Stimulated activated CD4-positive, alpha-beta T cell treated with anti-CD3 and anti-CD28 coated beads, Interleukin-12 subunit alpha, Interleukin-12 subunit beta, amount 100 ng/mL, for 24 hours (primary cell): Measurements from ENCODE around the gene GNB5.
"Not testable (repeated sequence)": the region's sequence is repeated elsewhere in the genome, so short reads cannot be mapped to it uniquely, and the experiment has no call there.

Experiments
- DNase-seq, 2 experiments: peaks; one replicate each; pipeline ENCODE4 v3.0.0-alpha.2; 2020; ENCODE audit warnings: low read depth in 2 of 2

Gene GNB5

DNA sequence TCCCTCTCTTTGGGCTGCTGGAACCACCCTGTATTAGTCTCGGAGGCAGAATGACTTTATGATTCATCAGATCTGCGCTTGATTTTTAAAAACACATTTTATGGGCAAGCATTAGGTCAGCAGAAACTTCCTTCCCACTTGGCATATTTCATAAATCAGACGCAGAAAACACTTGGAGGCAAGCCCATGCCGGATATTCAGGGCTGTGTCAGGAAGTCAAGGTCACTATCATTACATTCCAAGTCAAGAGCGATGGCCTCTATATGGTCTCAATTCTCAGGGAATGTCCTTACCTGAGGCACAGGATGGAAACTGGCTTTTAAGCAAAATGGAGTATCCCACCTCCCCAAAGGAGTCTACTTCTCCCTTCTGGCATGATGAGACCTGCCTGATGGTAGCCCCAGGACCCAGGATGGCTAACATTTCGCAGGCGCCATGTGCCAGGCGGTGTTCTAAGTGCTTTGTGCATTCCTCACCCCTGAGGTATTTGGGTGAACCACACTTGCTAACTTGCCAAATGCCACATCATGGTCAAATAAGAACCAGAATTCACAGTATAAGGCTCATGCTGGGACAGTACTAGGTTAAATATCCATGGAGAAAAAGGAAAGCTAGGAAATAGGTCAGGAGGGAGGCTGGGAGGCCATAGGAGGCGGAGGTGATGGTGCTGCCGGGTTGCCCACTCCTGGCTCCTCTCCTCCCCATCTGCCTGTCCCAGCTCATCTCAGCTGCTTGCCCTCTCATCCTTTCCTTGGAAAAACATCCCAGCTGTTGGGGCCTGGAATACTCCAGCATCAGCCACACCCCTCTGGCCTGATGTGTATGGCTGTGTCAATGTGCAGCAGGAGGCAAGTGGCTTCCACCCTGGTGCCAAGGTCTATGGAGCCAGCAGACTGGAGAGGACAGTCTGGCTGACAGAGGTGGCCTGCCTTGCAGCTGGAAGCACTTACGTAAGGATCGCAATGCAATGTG, 97.4 kb downstream of the GNB5 start:
- DNase-seq = no peak

GRCh38 chr15:52093167-52093538, 98.0 kb downstream of the GNB5 start:
- no peak for DNase-seq

DNA sequence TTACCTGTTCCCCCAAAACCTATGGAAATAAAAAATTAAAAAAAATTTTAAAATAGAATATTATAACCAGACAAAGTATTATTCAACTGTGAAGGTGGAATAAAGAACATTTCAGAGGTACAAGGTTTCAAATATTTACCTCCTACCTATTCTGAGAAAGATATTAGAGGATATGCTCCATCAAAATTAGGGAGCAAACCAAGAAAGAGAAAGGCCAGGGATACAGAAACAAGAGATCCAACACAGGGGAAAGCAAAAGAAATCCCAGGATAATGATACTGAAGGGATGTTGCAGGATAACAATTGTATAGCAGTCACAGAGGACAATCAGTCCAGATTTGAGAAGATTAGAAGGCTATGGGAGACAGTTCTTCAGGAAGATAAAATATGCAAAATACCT, 101.0 kb downstream of the GNB5 start:
- no peak for DNase-seq

DNA sequence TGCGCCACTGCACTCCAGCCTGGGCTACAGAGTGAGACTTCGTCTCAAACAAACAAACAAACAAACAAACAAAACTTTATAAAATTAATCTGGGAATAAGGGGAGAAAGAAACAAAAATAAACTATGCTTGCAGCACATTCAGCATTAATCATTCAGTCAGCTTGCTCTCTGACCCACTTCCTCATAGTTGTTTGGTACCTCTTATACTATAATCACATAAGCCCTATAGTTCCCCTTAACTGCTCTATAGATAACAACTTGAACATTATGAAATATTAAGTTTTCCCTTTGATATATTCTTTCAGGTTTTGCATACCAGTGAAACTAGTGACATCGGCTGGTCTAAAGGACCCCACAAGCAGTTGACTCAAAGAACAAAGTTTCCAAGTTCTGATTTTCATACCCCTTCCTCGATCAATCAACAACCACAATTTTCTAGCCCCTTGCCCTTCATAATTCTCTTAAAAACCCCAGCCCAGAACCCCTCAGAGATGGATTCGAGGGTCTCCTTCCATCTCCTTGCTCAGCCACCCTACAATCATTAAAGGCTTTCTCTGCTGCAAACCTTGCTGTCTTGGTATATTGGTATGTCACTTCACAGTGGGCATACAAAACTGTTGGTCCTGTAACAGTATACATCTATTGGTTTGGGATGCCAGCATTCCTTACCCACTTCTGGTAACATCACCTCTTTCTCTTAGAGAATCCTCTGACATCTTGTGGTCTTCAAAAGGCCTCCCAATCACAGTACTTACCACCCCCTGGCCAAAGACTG, 105.0 kb downstream of the GNB5 start:
- no peak for DNase-seq

DNA sequence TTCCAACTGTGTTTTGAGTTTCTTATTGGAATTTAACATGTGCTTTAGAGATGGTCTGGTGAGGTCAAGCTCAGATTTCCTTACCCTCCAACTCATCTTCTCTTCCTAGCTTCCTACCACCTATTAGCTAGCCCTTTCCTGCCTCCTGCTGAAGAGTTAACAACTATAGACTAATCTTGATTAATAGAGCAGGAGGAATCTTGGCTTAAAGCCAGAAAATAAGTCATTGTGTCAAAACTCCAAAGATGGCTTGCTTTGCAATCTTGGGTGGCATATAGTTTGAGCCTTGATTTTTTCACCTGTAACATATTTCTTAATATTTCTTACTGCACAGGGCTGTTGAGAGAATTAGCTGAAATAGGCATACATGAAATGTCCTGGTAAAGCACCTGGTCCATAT, 105.9 kb downstream of the GNB5 start:
- DNase-seq = no peak

- no peak for DNase-seq
Observed at GRCh38 chr15:52083603-52084002, 107.6 kb downstream of the GNB5 start.

DNA sequence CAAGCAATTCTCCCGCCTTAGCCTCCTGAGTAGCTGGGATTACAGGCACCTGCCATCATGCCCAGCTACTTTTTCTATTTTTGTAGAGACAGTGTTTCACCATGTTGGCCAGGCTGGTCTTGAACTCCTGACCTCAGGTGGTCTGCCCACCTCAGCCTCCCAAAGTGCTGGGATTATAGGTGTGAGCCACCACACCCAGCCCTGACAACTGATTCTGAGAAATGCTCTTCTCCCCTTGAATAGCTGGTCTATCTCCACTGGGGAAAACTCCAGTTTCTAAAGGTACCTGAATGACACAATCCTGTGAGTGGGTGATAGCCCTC, 108.2 kb downstream of the GNB5 start:
- not testable (repeated sequence) for DNase-seq

DNA sequence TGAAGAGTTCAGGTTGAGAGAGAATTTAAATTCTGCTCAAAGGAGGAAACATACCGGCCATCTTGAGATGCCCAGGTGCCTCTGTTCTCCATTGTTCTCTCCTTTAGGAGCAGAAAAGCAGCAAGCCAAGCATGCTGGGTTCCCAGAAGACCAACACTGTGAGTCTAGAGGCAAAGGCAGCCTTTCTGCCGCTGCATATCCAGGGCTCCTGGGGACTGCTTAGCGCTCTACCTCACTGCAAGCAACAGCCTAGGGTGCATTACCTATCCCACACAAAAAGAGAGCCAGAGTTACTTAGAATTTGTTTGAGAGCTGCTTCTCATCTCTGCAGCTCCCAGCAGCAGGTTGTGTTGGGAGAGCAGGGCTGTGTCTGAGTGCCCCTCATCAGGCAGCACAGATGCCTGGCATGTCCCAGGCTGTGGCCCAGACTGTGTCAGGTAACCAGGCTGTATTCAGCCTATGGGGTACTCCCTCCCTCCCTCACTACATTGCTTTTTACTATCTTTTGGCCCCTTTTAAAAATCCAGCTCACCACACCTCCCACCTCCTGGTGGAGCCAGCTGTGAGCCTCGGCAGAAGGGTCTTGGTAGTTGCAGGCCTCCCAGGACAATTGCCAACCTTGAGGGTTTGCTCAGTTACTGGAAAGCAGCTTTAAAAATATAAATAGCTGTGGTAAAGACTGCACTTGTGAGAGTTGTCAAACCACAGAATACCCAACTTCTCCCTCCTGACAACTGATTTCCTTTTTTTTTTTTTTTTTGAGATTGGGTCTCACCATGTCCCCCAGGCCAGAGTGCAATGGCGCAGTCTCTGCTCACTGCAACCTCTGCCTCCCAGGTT, 108.8 kb downstream of the GNB5 start:
- no peak for DNase-seq

DNA sequence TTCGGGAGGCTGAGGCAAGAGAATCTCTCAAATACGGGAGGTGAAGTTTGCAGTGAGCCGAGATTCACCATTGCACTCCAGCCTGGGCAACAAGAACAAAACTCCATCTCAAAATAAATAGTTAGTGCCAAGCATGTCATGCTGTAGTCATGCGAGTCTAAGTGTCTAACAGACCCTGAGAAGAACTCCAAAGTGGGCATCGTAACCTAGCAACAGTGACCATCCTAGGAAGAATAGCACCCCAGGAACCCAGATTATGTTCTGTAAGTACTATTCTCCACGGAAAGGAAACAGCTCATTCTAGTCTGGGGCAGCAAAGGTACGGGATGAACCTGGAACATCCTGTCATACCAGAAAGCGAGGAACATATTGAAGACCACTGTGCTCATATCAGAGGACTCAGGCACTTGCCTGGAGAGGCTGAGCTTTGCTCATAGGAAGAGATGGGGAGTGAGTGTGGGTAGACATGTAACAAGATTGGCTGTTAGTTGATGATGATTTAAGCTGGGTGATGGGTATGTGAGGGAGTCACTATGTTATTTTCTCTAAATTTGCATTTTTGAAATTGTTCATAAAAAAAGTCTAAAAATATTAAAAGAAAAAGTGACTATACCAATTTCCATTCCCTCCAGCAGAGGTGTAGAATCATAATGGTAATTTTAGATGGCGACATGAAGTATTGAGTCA, 110.3 kb downstream of the GNB5 start:
- DNase-seq = no peak

DNA sequence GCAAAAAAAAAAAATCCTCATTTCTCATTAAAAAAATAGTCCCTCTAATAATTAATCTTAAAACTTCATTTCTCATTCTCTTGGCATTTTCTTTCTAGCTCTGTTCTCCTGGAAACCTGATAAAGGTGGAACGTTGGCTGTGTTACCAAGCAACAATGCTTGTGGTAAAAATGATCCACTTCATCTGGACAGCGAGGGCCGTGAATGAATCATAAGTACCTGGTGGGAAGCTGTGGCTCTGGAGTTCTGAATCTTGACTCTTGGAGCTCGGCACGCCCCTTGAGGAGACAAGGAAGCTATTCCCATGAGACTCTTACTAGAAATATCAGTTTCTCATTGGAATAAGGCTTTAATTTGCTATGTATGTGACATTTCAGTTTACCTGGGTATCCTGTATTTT, 111.2 kb downstream of the GNB5 start:
- DNase-seq = no peak

- DNase-seq = peak; percentile 56 to 87
Observed at GRCh38 chr15:52078876-52079700, 112.1 kb downstream of the GNB5 start.

DNA sequence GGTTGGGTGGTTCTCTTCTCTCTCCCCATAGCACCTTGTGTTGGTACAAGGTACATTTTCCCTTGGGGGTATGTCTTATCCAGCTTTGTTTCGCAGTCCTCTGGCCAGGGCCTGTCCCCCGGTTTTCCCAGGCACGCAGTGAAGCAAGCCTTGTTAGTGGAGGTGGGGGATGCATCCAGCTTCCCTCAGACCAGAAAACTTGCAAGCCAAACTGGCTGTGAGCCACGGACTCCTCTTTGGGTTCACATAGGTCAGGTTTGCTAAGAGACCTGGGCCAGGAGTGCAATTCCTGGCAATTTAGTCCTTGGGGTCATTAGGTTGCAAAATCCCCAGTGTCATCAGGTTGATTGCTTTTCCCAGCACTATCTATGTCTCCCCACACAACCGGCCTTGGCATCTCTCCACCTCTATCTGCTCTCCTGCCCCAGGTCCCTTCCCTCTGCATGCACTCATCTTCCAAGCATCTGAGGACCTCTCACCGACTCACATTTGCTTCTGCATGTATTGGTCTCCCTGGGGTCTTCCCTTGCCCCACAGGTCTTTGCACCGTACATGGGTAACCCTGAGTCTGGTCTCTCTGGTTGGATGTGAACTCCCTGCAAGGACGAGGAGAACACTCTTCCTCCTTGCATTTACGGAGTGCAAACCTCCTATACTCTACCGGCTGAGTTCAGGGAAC, 112.9 kb downstream of the GNB5 start:
- no peak for DNase-seq

DNA sequence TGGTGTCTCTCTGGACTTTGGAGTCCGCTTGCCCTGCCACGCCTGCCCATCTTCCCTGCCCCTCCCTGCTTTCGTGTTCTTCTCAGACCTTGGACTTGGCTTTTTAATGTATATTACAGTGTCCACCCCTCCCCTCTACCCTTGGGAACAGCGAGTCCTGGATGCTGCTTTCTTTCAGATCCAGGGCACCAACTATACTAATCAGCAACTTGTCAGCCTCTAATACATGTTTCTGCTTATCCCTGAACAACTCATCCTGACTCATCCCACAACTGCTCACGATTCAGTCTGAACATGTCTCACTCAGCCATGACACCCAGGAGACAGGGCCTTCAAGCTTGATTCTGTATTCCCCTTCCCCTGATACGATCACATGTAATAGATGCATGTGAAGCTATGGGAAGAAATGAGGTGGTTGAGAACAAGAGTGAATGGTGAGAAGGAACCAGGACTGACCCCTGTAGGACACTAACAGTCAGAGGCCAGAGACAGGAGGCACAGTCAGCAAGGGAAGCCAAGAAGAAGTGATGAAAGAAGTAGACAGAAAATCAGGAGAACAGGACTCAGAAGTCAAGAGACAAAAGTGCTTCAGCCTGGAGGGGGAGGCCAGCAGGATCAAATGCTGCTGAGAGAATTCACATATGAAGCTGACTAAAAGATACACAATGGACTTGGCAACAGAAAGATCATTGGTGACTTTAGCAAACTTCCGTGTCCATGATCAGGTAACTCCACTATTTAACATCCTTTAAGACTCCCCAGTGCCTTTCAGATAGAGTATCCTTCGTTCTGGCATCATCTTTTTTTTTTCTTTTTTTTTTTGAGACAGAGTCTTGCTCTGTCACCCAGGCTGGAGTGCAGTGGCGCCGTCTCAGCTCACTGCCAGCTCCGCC, 114.1 kb downstream of the GNB5 start:
- DNase-seq = no peak

DNA sequence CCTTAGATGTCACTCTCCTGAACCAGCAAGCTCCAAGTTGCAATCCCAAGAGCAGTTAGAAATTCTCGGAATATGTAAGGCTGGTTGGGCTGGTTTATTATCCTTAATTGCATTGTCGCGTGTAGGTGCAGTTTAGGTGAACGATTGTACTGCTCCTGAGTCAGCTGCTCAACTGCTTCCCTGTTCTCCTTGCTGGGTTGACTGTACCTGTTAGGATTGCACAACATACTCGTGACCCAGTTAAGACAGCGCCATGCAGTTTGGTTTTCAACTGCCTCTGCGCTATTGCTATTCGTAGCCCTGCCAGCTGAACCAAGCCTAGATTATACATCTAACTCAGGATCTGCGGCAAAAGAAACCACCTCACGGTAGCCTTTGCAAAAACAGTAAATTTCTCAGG, 119.6 kb downstream of the GNB5 start:
- DNase-seq = no peak

GRCh38 chr15:52069559-52069958, 121.6 kb downstream of the GNB5 start:
- DNase-seq = no peak

GRCh38 chr15:52068004-52068615, 123.1 kb downstream of the GNB5 start:
- no peak for DNase-seq

- DNase-seq = no peak
Observed at GRCh38 chr15:52067545-52067926, 123.7 kb downstream of the GNB5 start.

DNA sequence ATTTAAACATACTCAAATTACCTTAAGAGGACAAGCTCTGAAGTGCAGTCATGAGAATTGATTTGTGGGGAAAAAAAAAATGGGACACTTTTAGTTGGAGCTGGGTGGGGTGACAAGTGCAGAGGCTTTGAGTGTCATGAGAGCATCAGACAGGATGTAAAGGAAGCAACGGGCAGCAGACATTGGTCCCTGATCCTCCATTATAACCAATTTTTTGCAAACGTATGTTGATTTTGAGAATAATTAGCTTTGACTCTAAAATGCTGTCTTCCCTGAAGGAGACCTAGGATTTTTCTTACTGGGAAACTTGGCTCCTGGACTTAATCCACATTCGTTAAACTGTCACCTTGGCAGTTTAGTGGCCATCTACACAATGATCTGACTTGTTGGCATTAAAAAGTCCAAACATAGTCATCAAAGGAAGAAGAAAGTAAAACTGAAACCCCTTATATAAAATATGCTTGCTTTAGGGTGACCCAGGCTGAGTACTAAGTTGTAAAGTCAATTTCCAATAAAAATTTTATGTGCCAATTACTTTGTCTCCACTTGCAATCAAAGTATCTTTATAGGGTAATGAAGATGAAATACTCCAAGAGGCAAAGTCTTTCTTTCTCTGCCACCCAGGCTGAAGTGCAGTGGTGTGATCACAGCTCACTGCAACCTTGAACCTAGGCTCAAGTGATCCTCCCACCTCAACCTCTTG, 124.2 kb downstream of the GNB5 start:
- no peak for DNase-seq
